Kidney epithelial cell (primary cell): ENCODE measurements around the gene TSHZ3. TPM values are rescaled to one million over a fixed set of nuclear protein-coding genes. Genes with fewer than 3 reads are reported as not detected.

Experiments used
- DNase-seq: peaks from one replicate; pipeline ENCODE4 v3.0.0-alpha.2; 2010; ENCODE audit warnings: low read depth
- H3K27me3 ChIP-seq: 2 replicates; pipeline ENCODE4 v1.6.0; 2011; ENCODE audit warnings: low read length; ENCODE audit not compliant: control insufficient read depth, insufficient read depth
- H3K36me3 ChIP-seq: 2 replicates; pipeline ENCODE4 v1.5.1; 2011; ENCODE audit warnings: low read length; ENCODE audit not compliant: control insufficient read depth, insufficient read depth
- H3K4me3 ChIP-seq: 2 replicates; pipeline ENCODE4 v1.5.1; 2011; ENCODE audit warnings: low read depth, mild to moderate bottlenecking, control low read depth, low read length
- CTCF ChIP-seq: IDR thresholded peaks from 2 replicates; pipeline ENCODE4 v1.5.1; 2011; ENCODE audit warnings: mild to moderate bottlenecking, moderate library complexity, low read length, control low read depth, inconsistent platforms; ENCODE audit not compliant: insufficient read depth, poor library complexity, severe bottlenecking
- total RNA-seq: library from RNA; depleted of rRNA; stranded (reverse); fragments of >200 nt; gene quantifications from 2 replicates; pipeline ENCODE4 v1.2.3, GENCODE V29; 2015

The TSHZ3 gene
- total RNA-seq, 1 donor from 2014 or later = 2.4 TPM

GRCh38 chr19:31232180-31232579, 117.1 kb downstream of the TSHZ3 start:
- no peak for TF ChIP-seq CTCF
- Histone ChIP-seq H3K36me3 (no peaks in the 10 kb centered on the region), H3K27me3 (no peaks in the 10 kb centered on the region), H3K4me3 (no peak overlapping the region)
- no peak for DNase-seq

GRCh38 chr19:31231237-31231636, 118.0 kb downstream of the TSHZ3 start:
- TF ChIP-seq CTCF = no peak

GRCh38 chr19:31226151-31226935, 122.9 kb downstream of the TSHZ3 start:
- Histone ChIP-seq H3K27me3 (no peaks in the 10 kb centered on the region), H3K36me3 (no peaks in the 10 kb centered on the region), H3K4me3 (no peak overlapping the region)
- TF ChIP-seq CTCF = no peak
- no peak for DNase-seq

More at GRCh38 chr19:31231237-31231636, 118.0 kb downstream of the TSHZ3 start:
- Histone ChIP-seq H3K4me3 (no peak overlapping the region), H3K27me3 (no peaks in the 10 kb centered on the region), H3K36me3 (no peaks in the 10 kb centered on the region)
- no peak for DNase-seq
